Mesenchymal stem cell (in vitro differentiated cells and primary cell): ENCODE results near the gene EGFR.
A peak's percentile ranks its signal among the peaks of the same experiment; 100 is the strongest.

ENCODE experiments used
- DNase-seq: peaks from one replicate; pipeline ENCODE4 v3.0.0-alpha.2; 2013
- H2AFZ ChIP-seq: one replicate; pipeline ENCODE4 v1.6.1; 2013; ENCODE audit warnings: low read depth, mild to moderate bottlenecking, control low read depth, inconsistent platforms, low read length, moderate library complexity
- H2AK5ac ChIP-seq: 2 replicates; pipeline ENCODE4 v1.6.1; 2013; ENCODE audit warnings: low read length, moderate library complexity, mild to moderate bottlenecking, inconsistent platforms; ENCODE audit not compliant: severe bottlenecking
- H2BK120ac ChIP-seq: one replicate; pipeline ENCODE4 v1.6.1; 2013; ENCODE audit warnings: low read depth, mild to moderate bottlenecking, inconsistent platforms, low read length, moderate library complexity
- H2BK12ac ChIP-seq, 2 experiments: one replicate each; pipeline ENCODE4 v1.6.1; 2013; ENCODE audit warnings: inconsistent platforms in 2 of 2, low read length in 2 of 2, mild to moderate bottlenecking in 2 of 2, moderate library complexity in 2 of 2, control low read depth in 1 of 2
- H2BK15ac ChIP-seq: one replicate; pipeline ENCODE4 v1.6.1; 2013; ENCODE audit warnings: mild to moderate bottlenecking, low read depth, inconsistent platforms; ENCODE audit not compliant: poor library complexity, severe bottlenecking
- H2BK5ac ChIP-seq: 2 replicates; pipeline ENCODE4 v1.6.1; 2013; ENCODE audit warnings: low read depth, mild to moderate bottlenecking, low read length, control low read depth, inconsistent platforms; ENCODE audit not compliant: poor library complexity, severe bottlenecking
- H3K14ac ChIP-seq, 2 experiments: one replicate each; pipeline ENCODE4 v1.6.1; 2013; ENCODE audit warnings: inconsistent platforms in 2 of 2, low read length in 2 of 2, control low read depth in 1 of 2, mild to moderate bottlenecking in 1 of 2, moderate library complexity in 1 of 2
- H3K18ac ChIP-seq, 2 experiments: one replicate each; pipeline ENCODE4 v1.6.1; 2013; ENCODE audit warnings: inconsistent platforms in 2 of 2, low read length in 2 of 2, control low read depth in 1 of 2, low read depth in 1 of 2, mild to moderate bottlenecking in 1 of 2
- H3K23ac ChIP-seq, 2 experiments: one replicate each; pipeline ENCODE4 v1.6.1; 2013; ENCODE audit warnings: inconsistent platforms in 2 of 2, low read length in 2 of 2, mild to moderate bottlenecking in 2 of 2, moderate library complexity in 2 of 2, control low read depth in 1 of 2
- H3K27ac ChIP-seq: 2 replicates; pipeline ENCODE4 v1.5.1; 2013; ENCODE audit warnings: mild to moderate bottlenecking, moderate library complexity, low read length, control low read depth, inconsistent platforms; ENCODE audit not compliant: poor library complexity, severe bottlenecking
- H3K27me3 ChIP-seq, 2 experiments: 2 replicates each; pipeline versions ENCODE4 v1.6.1 to v1.7.0; 2013; ENCODE audit warnings: low read length in 2 of 2, mild to moderate bottlenecking in 2 of 2, moderate library complexity in 2 of 2, control low read depth in 1 of 2, inconsistent platforms in 1 of 2; ENCODE audit not compliant: control insufficient read depth in 1 of 2, insufficient read depth in 1 of 2
- H3K36me3 ChIP-seq, 2 experiments: 2 replicates each; pipeline versions ENCODE4 v1.6.1 to v1.7.0; 2013; ENCODE audit warnings: low read length in 2 of 2, control low read depth in 1 of 2, inconsistent platforms in 1 of 2, low read depth in 1 of 2, mild to moderate bottlenecking in 1 of 2; ENCODE audit not compliant: insufficient read depth in 2 of 2, control insufficient read depth in 1 of 2
- H3K4ac ChIP-seq, 2 experiments: one replicate each; pipeline ENCODE4 v1.6.1; 2013; ENCODE audit warnings: inconsistent platforms in 2 of 2, low read length in 2 of 2, mild to moderate bottlenecking in 2 of 2, moderate library complexity in 2 of 2, control low read depth in 1 of 2, low read depth in 1 of 2
- H3K4me1 ChIP-seq: 2 replicates; pipeline ENCODE4 v1.6.1; 2013; ENCODE audit warnings: low read depth, low read length, control low read depth; ENCODE audit not compliant: control insufficient read depth, insufficient read depth
- H3K4me2 ChIP-seq: 2 replicates; pipeline ENCODE4 v1.6.1; 2013; ENCODE audit warnings: low read length, mild to moderate bottlenecking, inconsistent platforms; ENCODE audit not compliant: poor library complexity, severe bottlenecking
- H3K4me3 ChIP-seq, 2 experiments: 2 replicates each; pipeline versions ENCODE4 v1.5.1 to v1.7.0; 2013; ENCODE audit warnings: low read length in 2 of 2, mild to moderate bottlenecking in 2 of 2, control low read depth in 1 of 2, low read depth in 1 of 2; ENCODE audit not compliant: insufficient read depth in 1 of 2
- H3K79me1 ChIP-seq: replicated peaks from 2 replicates; pipeline ENCODE4 v1.6.1; 2013; ENCODE audit warnings: mild to moderate bottlenecking, control low read depth, low read length, inconsistent platforms; ENCODE audit not compliant: poor library complexity, severe bottlenecking
- H3K9ac ChIP-seq: 2 replicates; pipeline ENCODE4 v1.7.0; 2013; ENCODE audit warnings: mild to moderate bottlenecking, low read length, moderate library complexity
- H3K9me3 ChIP-seq: 2 replicates; pipeline ENCODE4 v1.7.0; 2013; ENCODE audit warnings: mild to moderate bottlenecking, low read length; ENCODE audit not compliant: control insufficient read depth
- H4K8ac ChIP-seq: one replicate; pipeline ENCODE4 v1.6.1; 2013; ENCODE audit warnings: inconsistent platforms, mild to moderate bottlenecking, low read length, moderate library complexity
- H4K91ac ChIP-seq: one replicate; pipeline ENCODE4 v1.6.1; 2013; ENCODE audit warnings: mild to moderate bottlenecking, low read length, inconsistent platforms
- WGBS: methylation state at CpG from one replicate; pipeline ENCODE4 v1.1.7; 2013; ENCODE audit warnings: mixed read lengths; 5-methylcytosine and 5-hydroxymethylcytosine counted together

Gene EGFR

GRCh38 chr7:55212176-55212575 lies 193.4 kb downstream of the EGFR start:
- Histone ChIP-seq H2AFZ (no peak overlapping the region), H3K36me3 (peaks cover 23 to 49% of the 10 kb centered on the region in 2 experiments), H2BK5ac (no peak overlapping the region), H2BK15ac (no peak overlapping the region), H3K4me2 (no peak overlapping the region), H2BK12ac (peak overlapping the region in 1 of 2 experiments; percentile 57), H3K4me3 (no peak overlapping the region), H2AK5ac (no peak overlapping the region), H3K18ac (no peak overlapping the region), H4K91ac (no peak overlapping the region), H3K4me1 (peaks cover 6% of the 10 kb centered on the region), H3K23ac (no peak overlapping the region), H4K8ac (no peak overlapping the region), H3K27ac (no peak overlapping the region), H3K4ac (no peak overlapping the region), H3K9ac (no peak overlapping the region), H3K27me3 (no peaks in the 10 kb centered on the region), H2BK120ac (no peak overlapping the region), H3K79me1 (peaks cover 7% of the 10 kb centered on the region), H3K14ac (no peak overlapping the region), H3K9me3 (no peaks in the 10 kb centered on the region)
- DNase-seq = no peak
- 94% methylated on average over 8 of the region's 8 CpGs for WGBS

DNA sequence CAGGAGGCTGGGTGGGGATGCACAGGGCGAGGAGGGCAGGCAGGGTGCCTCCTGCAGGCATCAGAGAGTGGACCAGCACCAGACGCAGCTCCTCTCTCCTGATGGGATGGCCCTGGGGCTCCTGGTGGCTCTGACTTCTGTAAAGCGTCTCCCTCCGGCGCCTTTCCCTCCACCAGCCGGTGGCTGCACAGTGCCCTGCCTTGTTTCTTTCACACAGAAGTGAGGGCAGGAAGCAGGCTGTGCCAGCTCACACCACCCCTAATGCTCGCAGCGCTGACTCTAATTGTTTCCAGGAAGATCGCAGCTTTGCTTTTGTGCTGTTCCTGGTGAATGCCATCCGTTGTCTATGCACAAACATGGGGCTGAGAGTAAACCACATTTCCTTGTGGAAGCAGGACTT lies 194.0 kb downstream of the EGFR start:
- Histone ChIP-seq H3K36me3 (peaks cover 20 to 42% of the 10 kb centered on the region in 2 experiments), H3K9ac (no peak overlapping the region), H3K27me3 (no peaks in the 10 kb centered on the region), H2BK120ac (no peak overlapping the region), H3K4me2 (no peak overlapping the region), H2BK5ac (no peak overlapping the region), H3K79me1 (peaks cover 7% of the 10 kb centered on the region), H3K23ac (no peak overlapping the region), H3K14ac (no peak overlapping the region), H4K8ac (no peak overlapping the region), H3K4me1 (peaks cover 3% of the 10 kb centered on the region), H4K91ac (no peak overlapping the region), H3K18ac (no peak overlapping the region), H2BK12ac (no peak overlapping the region), H2BK15ac (no peak overlapping the region), H2AK5ac (peak overlapping the region; percentile 15), H3K4ac (no peak overlapping the region), H3K4me3 (no peak overlapping the region), H3K9me3 (no peaks in the 10 kb centered on the region), H3K27ac (no peak overlapping the region), H2AFZ (no peak overlapping the region)
- no peak for DNase-seq
- 87% methylated on average over 10 of the region's 10 CpGs for WGBS

- no peak overlapping the region for H2BK15ac ChIP-seq
- H3K18ac ChIP-seq = no peak overlapping the region
- no peak overlapping the region for H3K4me3 ChIP-seq
- H3K4me1 ChIP-seq = peaks cover 3% of the 10 kb centered on the region
- WGBS = 90% methylated on average over 5 of the region's 5 CpGs
- H3K23ac ChIP-seq = no peak overlapping the region
- H3K27me3 ChIP-seq = no peaks in the 10 kb centered on the region
- H2BK120ac ChIP-seq = no peak overlapping the region
- H2AFZ ChIP-seq = no peak overlapping the region
- H3K79me1 ChIP-seq = peaks cover 1% of the 10 kb centered on the region
- no peak overlapping the region for H3K4me2 ChIP-seq
- no peak overlapping the region for H2BK12ac ChIP-seq
- no peak overlapping the region for H3K9ac ChIP-seq
- H3K14ac ChIP-seq = no peak overlapping the region
- H3K27ac ChIP-seq = no peak overlapping the region
- H4K8ac ChIP-seq = no peak overlapping the region
- no peak overlapping the region for H3K4ac ChIP-seq
- no peak overlapping the region for H2AK5ac ChIP-seq
- H2BK5ac ChIP-seq = no peak overlapping the region
- no peak overlapping the region for H4K91ac ChIP-seq
- peak; percentile 18 for DNase-seq
- no peaks in the 10 kb centered on the region for H3K9me3 ChIP-seq
- H3K36me3 ChIP-seq = peaks cover 6 to 24% of the 10 kb centered on the region in 2 experiments
These were observed 195.9 kb downstream of the EGFR start for GRCh38 chr7:55214707-55215106.

- Histone ChIP-seq H3K79me1 (no peaks in the 10 kb centered on the region), H3K18ac (peak overlapping the region in 1 of 2 experiments; percentile 9), H2BK120ac (no peak overlapping the region), H2AFZ (no peak overlapping the region), H3K36me3 (no peaks in the 10 kb centered on the region), H3K27ac (no peak overlapping the region), H2AK5ac (no peak overlapping the region), H3K9me3 (peaks cover 10% of the 10 kb centered on the region), H2BK5ac (no peak overlapping the region), H3K9ac (no peak overlapping the region), H4K8ac (no peak overlapping the region), H3K4me1 (peaks cover 5% of the 10 kb centered on the region), H4K91ac (no peak overlapping the region), H2BK15ac (no peak overlapping the region), H3K27me3 (peaks cover 0 to 6% of the 10 kb centered on the region in 2 experiments), H3K4me3 (no peak overlapping the region), H2BK12ac (no peak overlapping the region), H3K4me2 (no peak overlapping the region), H3K23ac (no peak overlapping the region), H3K4ac (no peak overlapping the region), H3K14ac (no peak overlapping the region)
- no peak for DNase-seq
- whole genome bisulfite sequencing = 74% methylated on average over 9 of the region's 9 CpGs
These were observed 204.2 kb downstream of the EGFR start for GRCh38 chr7:55223023-55223422.
